Ramos (cell line): ENCODE data around the gene C8A.

Experiments
- in situ Hi-C: fragments of 300-500 bp; cut with MboI; formaldehyde crosslinking; loops from one replicate; pipeline ENCODE4 v1.14.3; 2022; ENCODE audit warnings: low sequenced_read_pairs; ENCODE audit not compliant: unreplicated experiment

Gene C8A

GRCh38 chr1:56920591-56921001 is 66.0 kb downstream of the C8A start:
- in situ Hi-C loops, result no loop called here

GRCh38 chr1:56921479-56921878 is 66.9 kb downstream of the C8A start:
- in situ Hi-C loops, result no loop called here

DNA sequence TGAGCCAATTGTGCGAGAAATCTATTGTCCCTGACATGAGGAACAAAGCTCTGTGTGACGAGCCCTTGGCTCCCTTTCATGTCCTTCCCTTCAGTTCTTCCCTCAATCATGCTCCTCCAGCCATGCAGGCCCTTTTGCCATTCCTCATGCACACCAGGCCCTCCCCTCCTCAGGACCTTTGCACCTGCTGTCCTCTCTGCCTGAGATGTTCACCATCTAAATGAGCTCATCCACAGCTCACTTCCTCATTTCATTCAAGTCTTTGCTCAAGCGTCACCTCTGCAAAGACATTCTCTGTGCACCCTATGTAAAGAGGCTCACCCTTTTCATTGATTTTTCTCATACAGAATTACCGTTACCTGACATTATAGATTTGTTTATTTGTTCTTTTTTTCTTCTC is 67.5 kb downstream of the C8A start:
- in situ Hi-C loops, result no loop called here

- in situ Hi-C loops, result no loop called here
Observed at GRCh38 chr1:56922507-56922906, 67.9 kb downstream of the C8A start.

DNA sequence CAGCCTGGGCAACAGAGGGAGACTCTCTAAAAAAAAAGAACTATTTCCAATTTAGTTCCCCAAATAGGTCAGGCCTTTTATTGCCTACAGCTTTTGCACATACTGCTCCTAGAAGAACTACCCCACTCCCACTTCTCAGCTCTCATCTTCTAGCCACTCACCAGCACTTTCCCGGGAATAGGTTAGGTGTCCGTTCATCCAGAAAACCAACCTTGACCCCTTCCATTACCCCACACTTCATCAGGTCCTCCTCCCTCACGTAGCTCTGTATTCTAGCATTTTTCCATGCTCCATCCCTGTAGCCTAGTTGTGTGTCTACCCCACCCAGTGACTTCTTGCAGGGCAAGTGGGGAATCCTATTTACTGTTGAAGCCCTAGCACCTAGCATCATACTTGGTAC is 68.6 kb downstream of the C8A start:
- in situ Hi-C loops, result no loop called here

DNA sequence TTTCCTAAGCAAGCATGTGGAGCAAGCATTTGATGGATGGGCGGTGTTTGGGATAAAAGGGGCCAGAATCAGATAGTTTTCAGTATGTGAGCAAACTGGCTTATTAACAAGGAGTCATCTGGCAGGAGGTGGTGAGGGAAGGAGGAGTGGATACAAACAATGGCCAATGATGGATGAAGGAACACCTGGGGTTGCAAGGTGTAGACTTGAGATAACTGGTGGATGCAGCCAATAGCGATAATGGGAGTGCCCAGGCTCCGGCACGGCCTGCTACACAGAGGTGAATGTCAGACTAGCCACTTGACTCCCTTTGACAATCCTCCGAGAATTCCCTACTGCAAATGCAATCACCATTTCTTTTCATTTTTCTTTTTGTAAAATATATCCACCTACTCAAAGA is 69.5 kb downstream of the C8A start:
- in situ Hi-C loops, result no loop called here

- in situ Hi-C loops, result no loop called here
Observed at GRCh38 chr1:56925193-56925592, 70.6 kb downstream of the C8A start.

DNA sequence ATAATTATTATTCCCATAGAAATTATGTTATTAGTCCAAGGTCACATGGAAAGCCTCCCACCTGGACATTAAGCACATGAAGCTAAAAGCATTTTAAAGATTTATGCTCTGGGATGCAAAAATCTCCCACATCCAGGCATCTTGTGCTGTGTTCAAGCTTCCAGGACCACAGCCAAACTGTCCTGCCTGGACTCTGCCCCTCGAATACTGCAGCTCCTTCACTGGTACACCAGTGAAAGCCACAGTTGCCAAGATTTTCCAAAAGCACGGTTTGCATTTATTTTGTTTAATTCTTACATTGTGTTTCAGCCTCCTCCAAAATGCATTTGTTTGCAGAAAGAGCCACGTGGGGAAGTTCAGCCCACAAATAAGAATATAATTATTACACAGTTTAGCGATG is 72.6 kb downstream of the C8A start:
- in situ Hi-C loops, result no loop called here

- in situ Hi-C loops, result no loop called here
Observed at GRCh38 chr1:56927986-56928385, 73.4 kb downstream of the C8A start.

DNA sequence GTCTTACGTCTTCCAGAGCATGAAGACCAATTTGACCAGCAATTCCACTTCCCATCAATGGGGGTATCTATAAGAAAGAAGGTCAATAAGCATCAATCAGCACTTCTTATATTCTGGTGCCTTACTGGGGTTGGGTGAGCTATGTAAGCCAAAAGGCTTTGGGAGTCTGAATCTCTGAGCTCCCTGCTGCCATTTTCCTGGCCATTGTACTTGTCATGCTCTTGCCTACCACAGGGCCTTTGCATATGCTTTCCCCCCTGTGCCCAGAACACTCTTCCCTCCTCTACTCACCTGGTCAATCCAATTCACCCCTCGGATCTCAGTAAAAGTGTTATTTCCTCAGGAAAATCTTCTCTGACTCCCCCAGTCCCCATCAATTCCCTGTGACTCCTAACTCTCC is 74.9 kb downstream of the C8A start:
- in situ Hi-C loops, result no loop called here

GRCh38 chr1:56931211-56931610 is 76.6 kb downstream of the C8A start:
- in situ Hi-C loops, result no loop called here

DNA sequence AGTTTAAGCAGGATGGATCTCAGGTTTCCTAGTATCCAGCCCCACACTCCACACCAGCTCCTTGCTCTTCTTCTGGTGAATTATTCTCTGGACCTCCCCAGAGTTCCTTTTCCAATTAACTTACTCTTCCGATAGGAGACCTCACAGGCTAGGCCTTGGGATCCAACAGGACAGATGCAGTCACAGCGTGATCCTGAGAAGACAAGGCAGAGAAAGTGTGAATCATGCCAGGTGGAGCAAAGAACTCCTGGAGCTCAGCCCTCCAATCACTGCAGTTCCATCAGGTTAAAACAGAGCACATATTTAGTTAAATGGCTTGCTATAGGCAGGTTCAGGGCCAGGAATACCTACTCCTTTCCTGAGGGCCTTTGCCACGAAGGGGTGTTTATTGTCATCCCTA is 77.1 kb downstream of the C8A start:
- in situ Hi-C loops, result no loop called here

GRCh38 chr1:56933161-56933560 is 78.6 kb downstream of the C8A start:
- in situ Hi-C loops, result no loop called here

DNA sequence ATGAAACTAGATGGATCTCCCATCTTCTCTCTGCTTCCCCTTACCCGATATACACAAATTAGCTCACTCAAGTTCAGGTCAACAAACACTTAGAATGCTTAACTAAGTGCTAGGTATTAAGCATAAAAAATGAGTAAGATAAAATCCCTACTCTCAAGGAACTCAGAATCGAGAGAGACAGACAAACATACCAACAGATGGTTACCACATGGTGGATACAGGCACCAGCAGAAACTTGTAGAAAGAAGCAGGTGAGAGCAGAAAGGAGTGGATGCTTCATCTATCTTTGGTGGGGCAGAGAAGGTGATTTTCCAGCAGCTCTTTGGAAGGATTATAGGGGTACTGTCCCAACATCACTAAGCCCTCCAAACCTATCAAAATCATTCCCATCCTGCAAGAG is 79.0 kb downstream of the C8A start:
- in situ Hi-C loops, result no loop called here

DNA sequence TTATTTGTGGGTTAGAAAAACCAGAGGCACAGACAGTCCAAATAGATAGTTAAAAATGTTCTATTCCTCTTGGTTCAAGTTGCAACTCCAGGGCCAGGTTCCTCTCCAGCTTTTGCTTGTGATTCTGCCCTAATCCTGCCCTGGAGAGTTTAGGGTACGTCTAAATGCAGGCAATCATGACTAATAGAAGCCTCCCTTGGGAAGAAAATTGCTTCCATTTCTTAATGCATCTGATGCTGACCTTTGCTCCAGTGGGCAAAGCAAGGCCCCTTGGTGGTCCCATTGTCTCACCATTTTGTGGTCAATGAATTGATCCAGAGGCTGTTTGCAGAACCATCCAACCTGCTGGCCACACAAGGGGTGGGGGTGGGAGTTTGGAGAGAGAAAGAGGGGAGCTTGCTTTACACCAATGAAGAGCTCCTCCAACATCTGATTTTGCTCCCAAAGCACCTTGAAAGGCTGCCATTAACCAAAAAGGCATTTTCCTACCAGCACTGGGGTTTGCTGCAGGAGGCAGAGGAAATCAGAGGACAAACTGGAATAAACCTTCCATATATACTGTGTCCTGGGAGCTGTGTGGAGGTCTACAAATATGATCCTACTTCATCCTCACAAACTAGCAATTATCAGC is 79.9 kb downstream of the C8A start:
- in situ Hi-C loops, result no loop called here

- in situ Hi-C loops, result no loop called here
Observed at GRCh38 chr1:56938646-56939045, 84.0 kb downstream of the C8A start.

DNA sequence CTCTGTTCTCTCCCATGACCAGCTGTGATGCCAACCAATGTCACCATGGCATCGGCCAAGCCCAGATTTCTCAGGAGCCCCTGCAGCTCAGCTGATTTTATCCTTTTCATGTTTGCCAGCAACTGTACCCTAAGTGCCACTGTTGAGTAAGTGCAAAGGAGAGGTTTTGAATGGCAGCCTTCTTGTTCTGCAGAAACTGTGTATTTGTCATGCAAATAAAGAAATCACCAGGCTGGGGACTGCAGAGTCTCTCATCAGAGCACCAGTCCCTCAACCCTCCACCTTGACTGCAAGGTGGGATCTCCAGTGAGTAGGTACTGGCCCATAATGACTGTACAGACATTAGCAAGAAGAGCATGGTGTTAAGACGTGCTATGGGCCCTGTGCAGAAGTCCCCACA is 84.6 kb downstream of the C8A start:
- in situ Hi-C loops, result no loop called here

DNA sequence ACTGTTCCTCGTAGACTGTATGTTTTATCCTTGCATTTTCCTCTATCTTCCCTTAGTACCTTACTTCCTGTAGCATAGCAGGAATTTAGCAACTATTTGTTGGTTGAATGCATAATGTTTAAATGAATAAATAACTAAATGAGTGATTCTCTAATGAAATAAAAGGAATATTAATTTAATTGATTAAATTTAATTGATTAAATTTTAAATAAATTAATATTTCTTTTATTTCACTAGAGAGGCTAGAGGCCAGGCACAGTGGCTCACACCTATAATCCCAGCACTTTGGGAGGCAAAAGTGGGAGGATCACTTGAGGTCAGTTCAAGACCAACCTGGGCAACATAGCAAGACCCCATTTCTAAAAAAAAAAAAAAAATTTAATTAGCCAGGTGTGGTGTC is 85.4 kb downstream of the C8A start:
- in situ Hi-C loops, result no loop called here

GRCh38 chr1:56948403-56949023 is 93.9 kb downstream of the C8A start:
- in situ Hi-C loops, result no loop called here

DNA sequence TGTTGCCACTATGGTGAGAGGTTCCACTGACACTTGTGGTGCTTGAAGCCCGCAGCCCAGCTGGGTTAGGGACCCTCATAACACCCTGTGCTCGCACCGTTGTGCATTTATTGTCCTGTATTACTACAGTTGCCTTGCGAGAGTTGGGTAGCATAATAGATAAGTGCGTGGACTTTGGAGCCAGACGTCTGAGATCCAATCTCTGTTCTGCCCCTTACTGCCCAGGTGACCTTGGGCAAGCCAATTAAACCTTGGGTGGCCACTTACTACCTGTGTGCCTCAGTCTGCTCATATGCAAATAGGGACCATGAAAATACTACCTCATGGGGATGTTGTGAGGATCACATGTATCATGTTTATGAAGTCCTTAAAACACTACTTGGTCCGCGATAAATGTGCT is 97.9 kb downstream of the C8A start:
- in situ Hi-C loops, result no loop called here

DNA sequence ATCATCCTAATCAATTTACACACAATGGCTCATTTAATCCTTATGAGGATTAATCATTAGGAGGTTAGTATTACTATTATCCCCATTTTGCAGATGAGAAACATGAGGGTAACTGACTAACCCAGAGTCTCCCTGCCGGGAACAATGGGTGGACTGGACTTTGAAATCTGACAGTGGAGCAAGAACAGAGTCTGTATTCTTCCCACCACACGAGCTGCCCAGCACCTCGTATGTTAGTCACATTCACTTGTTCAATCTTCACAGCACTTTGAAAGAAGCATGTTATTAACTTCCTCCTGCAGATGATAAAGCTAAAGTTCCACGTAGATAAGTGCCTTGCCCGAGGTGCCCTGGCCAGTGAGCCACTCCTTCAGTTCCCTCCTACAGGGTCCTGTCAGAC is 98.8 kb downstream of the C8A start:
- in situ Hi-C loops, result no loop called here

DNA sequence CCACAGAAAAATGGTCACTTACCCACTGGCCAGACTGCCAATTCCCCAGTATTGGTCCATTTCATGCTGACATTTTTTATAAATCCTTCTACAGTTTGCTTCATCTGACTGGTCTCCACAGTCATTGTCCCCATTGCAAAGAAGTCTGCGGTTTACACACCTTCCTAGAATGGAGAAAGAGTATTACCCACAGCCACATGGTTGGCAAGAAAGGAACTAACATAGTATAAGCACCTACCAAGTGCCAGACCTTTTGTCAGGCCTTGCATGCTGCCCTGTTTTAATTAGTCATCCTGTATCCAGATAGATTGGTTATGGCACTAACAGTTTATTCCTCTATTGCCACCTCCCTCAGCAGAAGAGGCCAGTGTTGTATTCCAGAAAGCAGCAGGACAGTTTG is 100.1 kb downstream of the C8A start:
- in situ Hi-C loops, result no loop called here
